HG02759 (cell line): Measurements from ENCODE around the gene KRT9.
"Not testable (repeated sequence)": the region's sequence is repeated elsewhere in the genome, so short reads cannot be mapped to it uniquely, and the experiment has no call there.

Experiments used
- ATAC-seq: cut with Tn5 transposase; IDR thresholded peaks from one replicate; pipeline ENCODE4 v1.9.1; 2021; ENCODE audit warnings: mild to moderate bottlenecking, moderate library complexity; ENCODE audit not compliant: unreplicated experiment

Gene KRT9

GRCh38 chr17:41571561-41572434 lies at the start of gene KRT9:
TSS of gene KRT9 (minus strand) at chr17:41572059. CDS start at chr17:41571992, 67 bp downstream.
- ATAC-seq = no peak

GRCh38 chr17:41621435-41621817 lies 49.6 kb upstream of the KRT9 start:
- ATAC-seq = not testable (repeated sequence)

- no peak for ATAC-seq
Measured at GRCh38 chr17:41620583-41621434, 49.0 kb upstream of the KRT9 start.

- ATAC-seq = not testable (repeated sequence)
Measured at GRCh38 chr17:41619927-41620582, 48.2 kb upstream of the KRT9 start.

- ATAC-seq = no peak
Measured at GRCh38 chr17:41619036-41619926, 47.4 kb upstream of the KRT9 start.

- no peak for ATAC-seq
Measured at GRCh38 chr17:41618341-41619035, 46.6 kb upstream of the KRT9 start.

GRCh38 chr17:41617698-41618097 lies 45.8 kb upstream of the KRT9 start:
- ATAC-seq = no peak

GRCh38 chr17:41617136-41617535 lies 45.3 kb upstream of the KRT9 start:
- no peak for ATAC-seq

- not testable (repeated sequence) for ATAC-seq
Measured at GRCh38 chr17:41616486-41616885, 44.6 kb upstream of the KRT9 start.

GRCh38 chr17:41615454-41615853 lies 43.6 kb upstream of the KRT9 start:
- no peak for ATAC-seq

- ATAC-seq = not testable (repeated sequence)
Measured at GRCh38 chr17:41614767-41615166, 42.9 kb upstream of the KRT9 start.

GRCh38 chr17:41614098-41614497 lies 42.2 kb upstream of the KRT9 start:
- ATAC-seq = no peak

GRCh38 chr17:41613277-41614082 lies 41.6 kb upstream of the KRT9 start:
- no peak for ATAC-seq

GRCh38 chr17:41612376-41613160 lies 40.7 kb upstream of the KRT9 start, which contains the start of gene KRT16:
TSS of gene KRT16 (minus strand) at chr17:41612767. CDS start at chr17:41612688, 79 bp downstream.
- ATAC-seq = not testable (repeated sequence)

- no peak for ATAC-seq
Measured at GRCh38 chr17:41610965-41611640, 39.2 kb upstream of the KRT9 start.

GRCh38 chr17:41610061-41610517 lies 38.2 kb upstream of the KRT9 start:
- not testable (repeated sequence) for ATAC-seq

- ATAC-seq = not testable (repeated sequence)
Measured at GRCh38 chr17:41606930-41607329, 35.1 kb upstream of the KRT9 start.
